K562 treated with DMSO at 1 percent for 48 hours (cell line): ENCODE measurements around the gene PRF1. TPM values are rescaled to one million over a fixed set of nuclear protein-coding genes. Genes with fewer than 3 reads are reported as not detected.

ENCODE experiments used
- total RNA-seq: library from RNA; unstranded; fragments of 300-600 nt; gene quantifications from 2 replicates; pipeline ENCODE4 v1.2.3, GENCODE V29; 2022; ENCODE audit warnings: low replicate concordance; ENCODE audit errors: extremely low read depth

The PRF1 gene
- total RNA-seq = not detected in 2 replicates

DNA sequence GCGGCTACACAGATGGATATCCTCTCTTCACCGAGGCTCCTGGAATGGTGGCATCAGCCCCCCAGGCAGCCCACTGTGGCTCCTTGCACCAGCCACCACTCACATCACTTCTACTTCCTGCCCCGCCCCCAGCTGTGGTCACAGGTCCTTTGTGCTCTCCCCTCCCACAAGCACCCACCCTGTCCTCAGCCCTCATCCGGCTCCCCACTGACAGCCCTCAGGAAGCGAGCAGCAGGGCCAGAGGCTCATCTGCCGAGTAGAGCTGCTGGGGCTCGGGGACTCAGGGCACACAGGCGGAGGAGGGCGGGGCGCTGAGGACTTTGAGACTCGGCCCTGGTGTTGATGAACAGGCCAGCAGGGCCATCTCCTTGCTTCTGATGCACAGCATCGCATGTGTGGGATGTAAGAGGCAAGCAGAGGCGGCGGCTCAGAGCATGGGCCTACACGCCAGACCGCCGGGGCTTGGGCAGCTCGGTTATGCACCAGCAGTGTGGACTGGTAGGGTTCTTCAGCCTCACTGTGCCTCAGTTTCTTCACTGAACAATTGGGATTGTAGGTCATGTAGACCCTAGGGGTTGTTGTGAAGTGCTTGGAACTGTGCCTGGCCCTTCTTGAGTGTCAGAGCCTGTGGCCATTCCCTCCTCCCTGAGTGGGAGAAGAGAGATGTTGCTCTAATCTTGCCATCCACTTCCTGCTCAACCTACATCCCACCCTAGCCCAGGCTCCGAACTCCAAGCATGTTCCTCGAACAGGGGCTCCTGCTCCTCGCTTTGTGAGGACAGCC is at the start of gene PRF1:
PRF1 (minus strand) TSS at position 77 of the 784 bp plus-strand sequence. CDS start 1,839 bp downstream, outside the sequence.

Other genes starting within 250 kb of the PRF1 start
- not detected in 2 replicates for gene LRRC20, start 220.1 kb downstream of the PRF1 start, total RNA-seq
- 63.7 TPM in 1 of 2 replicates, not detected in the other for gene EIF4EBP2, start 198.6 kb downstream of the PRF1 start, total RNA-seq
- gene NODAL, start 161.1 kb downstream of the PRF1 start, total RNA-seq = not detected in 2 replicates
- not detected in 2 replicates for gene PALD1, start 124.0 kb downstream of the PRF1 start, total RNA-seq
- 89.7 TPM in 1 of 2 replicates, not detected in the other for gene ADAMTS14, start 69.8 kb upstream of the PRF1 start, total RNA-seq
- not detected in 2 replicates for gene TBATA, start 182.6 kb upstream of the PRF1 start, total RNA-seq
- not detected in 2 replicates for gene SGPL1, start 213.2 kb upstream of the PRF1 start, total RNA-seq